Ascending aorta (tissue), 2 donors: ENCODE measurements around the gene ARPC5L. TPM values are rescaled to one million over a fixed set of nuclear protein-coding genes. Genes with fewer than 3 reads are reported as not detected.

Experiments used
- DNase-seq, 2 donors: peaks; one replicate each; pipeline ENCODE4 v3.0.0-alpha.2; 2019; ENCODE audit warnings: low spot score in 2 of 2
- H3K27ac ChIP-seq, 2 donors: fragments of 200-600 bp; sonication (generic); one replicate each; pipeline ENCODE4 v1.5.1; 2016 to 2017; ENCODE audit warnings: mild to moderate bottlenecking in 1 of 2
- H3K27me3 ChIP-seq: fragments of 200-600 bp; sonication (generic); one replicate; pipeline ENCODE4 v1.5.1; 2017
- H3K36me3 ChIP-seq, 2 donors: fragments of 200-600 bp; sonication (generic); one replicate each; pipeline ENCODE4 v1.5.1; 2016
- H3K4me1 ChIP-seq, 2 donors: fragments of 200-600 bp; sonication (generic); one replicate each; pipeline ENCODE4 v1.5.1; 2016 to 2017; ENCODE audit warnings: mild to moderate bottlenecking in 1 of 2
- H3K4me3 ChIP-seq, 2 donors: fragments of 200-600 bp; sonication (generic); one replicate each; pipeline ENCODE4 v1.5.1; 2016 to 2017; ENCODE audit warnings: mild to moderate bottlenecking in 1 of 2
- H3K9me3 ChIP-seq, 2 donors: fragments of 200-600 bp; sonication (generic); one replicate each; pipeline ENCODE4 v1.5.1; 2016
- intact Hi-C: fragments of 100-400 bp; cut with DNase I; formaldehyde crosslinking; loops from one replicate; pipeline ENCODE4 v1.15.1; 2023
- total RNA-seq: library from RNA; depleted of rRNA; stranded (reverse); fragments of >200 nt; gene quantifications from one replicate; pipeline ENCODE4 v1.1.0, GENCODE V29; 2016
- TF ChIP-seq, protein P1 (sequence below), 3 experiments: fragments of 200-600 bp in 2 of 3; fragments of 450-650 bp in 1 of 3; sonication (generic) in 2 of 3; IDR thresholded peaks; one replicate each; pipeline ENCODE4 v1.5.1; 2016 to 2019; ENCODE audit warnings: antibody characterized with exemption in 3 of 3, mild to moderate bottlenecking in 1 of 3, moderate library complexity in 1 of 3

The ARPC5L gene
- total RNA-seq, 1 donor from 2014 or later, result 12.0 TPM

DNA sequence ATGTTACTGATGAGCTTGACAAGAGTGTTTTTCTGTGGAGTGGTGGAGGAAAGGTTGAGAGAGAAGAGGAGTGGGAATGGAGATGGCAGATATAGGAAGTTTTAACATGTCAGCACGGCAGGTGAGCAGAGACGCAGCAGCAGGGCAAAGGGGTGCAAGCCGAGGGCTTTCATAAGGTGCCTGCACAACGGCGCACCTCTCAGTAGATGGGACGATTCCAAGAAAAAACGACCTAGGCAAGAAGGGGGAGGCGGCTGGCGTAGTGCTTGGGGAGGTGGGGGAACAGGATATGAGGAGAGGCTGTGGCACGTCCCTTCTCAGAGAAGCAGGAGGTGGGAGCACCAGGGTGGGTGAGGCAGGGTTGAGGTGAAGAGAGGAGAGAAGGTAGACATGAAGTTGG, 24.5 kb downstream of the ARPC5L start:
- intact Hi-C loops, result no loop called here
- no peaks in the 10 kb centered on the region for H3K27me3 ChIP-seq
- no peak for DNase-seq
- H3K9me3 ChIP-seq, result no peaks in the 10 kb centered on the region
- H3K4me1 ChIP-seq, result no peaks in the 10 kb centered on the region
- TF ChIP-seq, protein P1, sequence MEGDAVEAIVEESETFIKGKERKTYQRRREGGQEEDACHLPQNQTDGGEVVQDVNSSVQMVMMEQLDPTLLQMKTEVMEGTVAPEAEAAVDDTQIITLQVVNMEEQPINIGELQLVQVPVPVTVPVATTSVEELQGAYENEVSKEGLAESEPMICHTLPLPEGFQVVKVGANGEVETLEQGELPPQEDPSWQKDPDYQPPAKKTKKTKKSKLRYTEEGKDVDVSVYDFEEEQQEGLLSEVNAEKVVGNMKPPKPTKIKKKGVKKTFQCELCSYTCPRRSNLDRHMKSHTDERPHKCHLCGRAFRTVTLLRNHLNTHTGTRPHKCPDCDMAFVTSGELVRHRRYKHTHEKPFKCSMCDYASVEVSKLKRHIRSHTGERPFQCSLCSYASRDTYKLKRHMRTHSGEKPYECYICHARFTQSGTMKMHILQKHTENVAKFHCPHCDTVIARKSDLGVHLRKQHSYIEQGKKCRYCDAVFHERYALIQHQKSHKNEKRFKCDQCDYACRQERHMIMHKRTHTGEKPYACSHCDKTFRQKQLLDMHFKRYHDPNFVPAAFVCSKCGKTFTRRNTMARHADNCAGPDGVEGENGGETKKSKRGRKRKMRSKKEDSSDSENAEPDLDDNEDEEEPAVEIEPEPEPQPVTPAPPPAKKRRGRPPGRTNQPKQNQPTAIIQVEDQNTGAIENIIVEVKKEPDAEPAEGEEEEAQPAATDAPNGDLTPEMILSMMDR (IDR thresholded peaks at IDR 0.05), result no peak
- H3K27ac ChIP-seq, result no peak overlapping the region
- peaks cover 86% of the 10 kb centered on the region in 2 donors for H3K36me3 ChIP-seq
- no peak overlapping the region for H3K4me3 ChIP-seq

DNA sequence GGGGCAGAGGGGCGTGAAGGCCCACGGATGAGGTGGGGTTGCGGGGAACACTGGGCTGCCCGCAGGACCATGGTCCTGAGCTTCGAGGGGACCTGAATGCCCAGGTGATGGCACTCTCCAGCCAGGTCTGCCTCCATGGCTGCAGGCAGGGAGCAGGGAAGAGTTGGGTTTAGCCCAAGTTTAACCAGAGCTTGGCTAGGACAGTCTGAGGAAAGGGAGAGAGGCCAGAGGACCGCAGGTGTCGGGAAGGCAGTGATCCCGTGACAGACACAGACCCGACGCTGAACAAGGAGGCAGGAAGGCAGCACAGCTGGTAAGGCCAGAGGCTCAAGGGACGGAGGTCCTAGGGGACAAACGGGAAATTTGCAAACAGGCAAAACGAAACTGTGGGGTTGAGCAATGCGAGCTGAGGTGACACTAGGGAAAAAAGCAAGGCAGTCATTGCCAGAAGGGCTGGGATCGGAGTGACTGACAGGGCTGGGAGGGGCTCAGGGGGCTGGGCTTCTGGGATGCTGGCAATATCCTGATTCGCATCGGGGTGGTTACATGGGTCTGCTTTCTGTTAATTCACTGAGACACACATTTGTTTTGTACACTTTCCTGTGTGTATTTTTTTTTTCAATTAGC, 25.0 kb downstream of the ARPC5L start:
- Histone ChIP-seq H3K36me3 (peaks cover 86 to 88% of the 10 kb centered on the region in 2 donors), H3K9me3 (no peaks in the 10 kb centered on the region), H3K4me3 (no peak overlapping the region), H3K4me1 (no peaks in the 10 kb centered on the region), H3K27me3 (no peaks in the 10 kb centered on the region), H3K27ac (no peak overlapping the region)
- TF ChIP-seq, protein P1 (IDR thresholded peaks at IDR 0.05), result no peak
- intact Hi-C loops, result no loop called here
- DNase-seq, result no peak

DNA sequence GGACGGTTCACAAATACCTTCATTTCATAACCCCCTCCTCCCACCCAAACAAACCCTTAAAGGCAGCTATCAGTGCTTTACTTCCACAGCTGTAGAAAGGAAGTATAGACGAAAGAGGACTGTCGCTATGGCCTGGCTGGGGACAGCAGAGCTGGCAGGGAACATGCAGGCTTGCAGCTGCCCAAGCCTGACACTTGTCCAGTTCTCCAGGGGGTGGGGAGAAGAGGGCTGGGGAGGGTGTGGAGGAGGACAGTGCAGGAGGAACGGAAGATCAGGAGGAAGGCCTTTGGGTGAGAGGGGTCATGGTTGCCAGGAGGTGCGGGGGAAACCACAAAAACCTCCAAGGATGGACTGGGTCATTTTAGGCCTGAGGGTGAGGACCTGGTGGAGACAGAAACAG, 25.9 kb downstream of the ARPC5L start:
- intact Hi-C loops, result no loop called here
- Histone ChIP-seq H3K9me3 (no peaks in the 10 kb centered on the region), H3K27me3 (no peaks in the 10 kb centered on the region), H3K4me3 (no peak overlapping the region), H3K4me1 (no peaks in the 10 kb centered on the region), H3K27ac (no peak overlapping the region), H3K36me3 (peaks cover 86 to 89% of the 10 kb centered on the region in 2 donors)
- TF ChIP-seq, protein P1 (IDR thresholded peaks at IDR 0.05), result no peak
- no peak for DNase-seq

DNA sequence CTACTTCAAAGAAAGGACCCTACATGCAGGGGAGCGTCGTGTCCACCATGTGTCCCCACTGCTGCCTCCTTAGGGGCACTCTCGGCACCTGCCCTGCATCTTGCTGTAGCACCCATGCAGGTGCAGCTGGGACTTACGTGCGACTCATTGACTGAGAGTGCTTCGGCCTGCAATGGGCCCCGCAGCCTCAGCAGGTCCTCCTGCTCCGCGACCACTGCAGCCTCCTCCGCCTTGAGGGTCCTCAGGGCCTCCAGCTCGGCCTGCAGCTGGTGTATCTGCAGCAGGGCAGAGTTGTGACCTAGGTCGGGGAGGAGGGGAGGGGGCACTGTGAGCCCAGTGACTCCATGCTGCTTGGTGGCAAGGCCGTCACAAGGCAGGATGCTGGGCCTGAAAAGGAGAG, 27.1 kb downstream of the ARPC5L start:
- intact Hi-C loops, result no loop called here
- no peaks in the 10 kb centered on the region for H3K4me1 ChIP-seq
- H3K4me3 ChIP-seq, result no peak overlapping the region
- no peak for DNase-seq
- H3K36me3 ChIP-seq, result peaks cover 83 to 87% of the 10 kb centered on the region in 2 donors
- H3K27me3 ChIP-seq, result no peaks in the 10 kb centered on the region
- H3K9me3 ChIP-seq, result no peaks in the 10 kb centered on the region
- H3K27ac ChIP-seq, result no peak overlapping the region
- TF ChIP-seq, protein P1 (IDR thresholded peaks at IDR 0.05), result no peak

DNA sequence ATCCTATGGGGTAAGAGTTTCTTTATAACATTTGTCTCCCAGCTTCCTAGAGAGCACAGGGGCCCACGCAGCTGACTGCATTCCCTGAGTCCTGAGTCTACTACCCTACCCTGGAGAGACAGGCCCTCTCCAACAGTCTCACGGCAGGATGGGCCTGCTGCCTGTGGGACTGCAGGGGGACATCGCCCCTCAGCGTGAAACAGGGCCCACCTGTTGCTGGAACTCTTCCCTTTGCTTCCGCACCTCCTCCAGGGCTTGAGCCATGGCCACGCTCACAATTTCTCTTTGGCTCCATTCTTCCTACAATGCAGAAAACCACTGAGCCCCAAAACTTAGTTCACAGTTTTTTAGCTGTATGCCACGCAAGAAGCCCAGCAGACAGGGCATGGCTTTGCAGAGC, 28.2 kb downstream of the ARPC5L start:
- Histone ChIP-seq H3K27ac (no peak overlapping the region), H3K27me3 (no peaks in the 10 kb centered on the region), H3K4me3 (no peak overlapping the region), H3K4me1 (no peaks in the 10 kb centered on the region), H3K36me3 (peaks cover 75 to 90% of the 10 kb centered on the region in 2 donors), H3K9me3 (no peaks in the 10 kb centered on the region)
- intact Hi-C loops, result no loop called here
- TF ChIP-seq, protein P1 (IDR thresholded peaks at IDR 0.05), result no peak
- no peak for DNase-seq
